ENCODE measurements around the gene PCDHAC1.

- TF ChIP-seq, protein P1, sequence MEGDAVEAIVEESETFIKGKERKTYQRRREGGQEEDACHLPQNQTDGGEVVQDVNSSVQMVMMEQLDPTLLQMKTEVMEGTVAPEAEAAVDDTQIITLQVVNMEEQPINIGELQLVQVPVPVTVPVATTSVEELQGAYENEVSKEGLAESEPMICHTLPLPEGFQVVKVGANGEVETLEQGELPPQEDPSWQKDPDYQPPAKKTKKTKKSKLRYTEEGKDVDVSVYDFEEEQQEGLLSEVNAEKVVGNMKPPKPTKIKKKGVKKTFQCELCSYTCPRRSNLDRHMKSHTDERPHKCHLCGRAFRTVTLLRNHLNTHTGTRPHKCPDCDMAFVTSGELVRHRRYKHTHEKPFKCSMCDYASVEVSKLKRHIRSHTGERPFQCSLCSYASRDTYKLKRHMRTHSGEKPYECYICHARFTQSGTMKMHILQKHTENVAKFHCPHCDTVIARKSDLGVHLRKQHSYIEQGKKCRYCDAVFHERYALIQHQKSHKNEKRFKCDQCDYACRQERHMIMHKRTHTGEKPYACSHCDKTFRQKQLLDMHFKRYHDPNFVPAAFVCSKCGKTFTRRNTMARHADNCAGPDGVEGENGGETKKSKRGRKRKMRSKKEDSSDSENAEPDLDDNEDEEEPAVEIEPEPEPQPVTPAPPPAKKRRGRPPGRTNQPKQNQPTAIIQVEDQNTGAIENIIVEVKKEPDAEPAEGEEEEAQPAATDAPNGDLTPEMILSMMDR (conservative IDR thresholded peaks at IDR 0.05; ENCODE audit: low read length), result no peak
- TF ChIP-seq EZH2phosphoT487 (IDR thresholded peaks at IDR 0.05; ENCODE audit: borderline replicate concordance, low read depth, low read length), result no peak
Observed at GRCh38 chr5:140934964-140935606, 9.0 kb downstream of the PCDHAC1 start.

Measured in OCI-LY7 (cell line).